Loucy (cell line): ENCODE results near the gene VWA8.

Experiments used
- H2AFZ ChIP-seq: fragments of 200-600 bp; sonication (generic); 2 replicates; pipeline ENCODE4 v1.6.0; 2016; ENCODE audit warnings: antibody characterized with exemption, mild to moderate bottlenecking, low read length, moderate library complexity
- H3F3A ChIP-seq: fragments of 200-600 bp; 2 replicates; pipeline ENCODE4 v1.6.0; 2016; ENCODE audit warnings: antibody characterized with exemption, low read depth, mild to moderate bottlenecking
- H3K27me3 ChIP-seq: fragments of 200-600 bp; sonication (generic); 2 replicates; pipeline ENCODE4 v1.6.1; 2014; ENCODE audit warnings: low read length, mild to moderate bottlenecking; ENCODE audit not compliant: insufficient read depth, poor library complexity, severe bottlenecking
- H3K36me3 ChIP-seq: fragments of 200-600 bp; sonication (generic); 2 replicates; pipeline ENCODE4 v1.6.1; 2016; ENCODE audit warnings: low read length; ENCODE audit not compliant: insufficient read depth
- H3K4me1 ChIP-seq: fragments of 200-600 bp; sonication (generic); 2 replicates; pipeline ENCODE4 v1.5.1; 2014; ENCODE audit warnings: low read length, mild to moderate bottlenecking; ENCODE audit not compliant: insufficient read depth, poor library complexity, severe bottlenecking
- H3K4me2 ChIP-seq: fragments of 200-600 bp; sonication (generic); 2 replicates; pipeline ENCODE4 v1.6.0; 2014; ENCODE audit warnings: antibody characterized with exemption, low read length, low read depth, mild to moderate bottlenecking; ENCODE audit not compliant: poor library complexity, severe bottlenecking
- H3K4me3 ChIP-seq: fragments of 200-600 bp; sonication (generic); 2 replicates; pipeline ENCODE4 v1.5.1; 2014; ENCODE audit warnings: low read length, mild to moderate bottlenecking, mixed read lengths; ENCODE audit not compliant: poor library complexity, severe bottlenecking
- H3K79me2 ChIP-seq: fragments of 200-600 bp; sonication (generic); 2 replicates; pipeline ENCODE4 v1.6.1; 2014; ENCODE audit warnings: low read length; ENCODE audit not compliant: insufficient read depth
- H3K9ac ChIP-seq: fragments of 200-600 bp; sonication (generic); 2 replicates; pipeline ENCODE4 v1.6.0; 2014; ENCODE audit warnings: mild to moderate bottlenecking, low read depth, low read length, moderate library complexity; ENCODE audit not compliant: poor library complexity, severe bottlenecking
- H3K9me2 ChIP-seq: fragments of 200-600 bp; sonication (generic); replicated peaks from 2 replicates; pipeline ENCODE4 v1.6.1; 2016; ENCODE audit warnings: low read depth, low read length, mixed read lengths
- H3K9me3 ChIP-seq: fragments of 200-600 bp; sonication (generic); 2 replicates; pipeline ENCODE4 v1.6.1; 2014; ENCODE audit warnings: mild to moderate bottlenecking, antibody characterized with exemption, low read length, low read depth; ENCODE audit not compliant: insufficient read depth
- H4K20me1 ChIP-seq: fragments of 200-600 bp; sonication (generic); 2 replicates; pipeline ENCODE4 v1.6.0; 2014; ENCODE audit warnings: antibody characterized with exemption, low read length, mild to moderate bottlenecking; ENCODE audit not compliant: insufficient read depth, poor library complexity, severe bottlenecking
- EZH2phosphoT487 ChIP-seq: fragments of 200-600 bp; IDR thresholded peaks from 2 replicates; pipeline ENCODE4 v1.6.1; 2018; ENCODE audit warnings: antibody characterized with exemption, mild to moderate bottlenecking, moderate library complexity, borderline replicate concordance
- TF ChIP-seq, protein P1 (sequence below): fragments of 200-600 bp; sonication (generic); conservative IDR thresholded peaks from 2 replicates; pipeline ENCODE4 v1.5.1; 2014; ENCODE audit warnings: mild to moderate bottlenecking, antibody characterized with exemption, low read length

The VWA8 gene

DNA sequence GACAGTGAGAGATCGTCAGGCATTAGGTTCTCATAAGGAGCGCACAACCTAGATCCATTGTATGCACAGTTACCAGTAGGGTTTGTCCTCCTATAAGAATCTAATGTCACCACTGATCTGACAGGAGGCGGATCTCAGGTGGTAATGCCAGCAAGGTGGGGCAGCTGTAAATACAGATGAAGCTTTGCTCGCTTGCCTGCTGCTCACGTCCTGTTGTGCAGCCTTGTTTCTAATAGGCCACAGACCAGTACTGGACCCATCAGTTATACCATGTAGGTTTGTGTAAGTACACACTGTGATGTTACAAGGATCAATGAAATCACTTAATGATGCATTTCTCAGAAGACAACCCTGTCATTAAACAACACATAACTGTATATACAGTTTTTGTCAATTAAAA, 23.5 kb downstream of the VWA8 start:
- Histone ChIP-seq H3K27me3 (no peaks in the 10 kb centered on the region), H3K9ac (no peak overlapping the region), H2AFZ (no peak overlapping the region), H3K79me2 (peaks cover 18% of the 10 kb centered on the region; the same call in 1 of the 2 replicates), H3K4me2 (no peak overlapping the region), H3K4me1 (no peaks in the 10 kb centered on the region), H4K20me1 (no peaks in the 10 kb centered on the region), H3F3A (no peaks in the 10 kb centered on the region), H3K9me2 (no peaks in the 10 kb centered on the region), H3K4me3 (no peak overlapping the region), H3K9me3 (no peaks in the 10 kb centered on the region), H3K36me3 (0 out of 2 replicates have a peak, but pooled peaks cover 4% of the 10 kb centered on the region)
- TF ChIP-seq, protein P1, sequence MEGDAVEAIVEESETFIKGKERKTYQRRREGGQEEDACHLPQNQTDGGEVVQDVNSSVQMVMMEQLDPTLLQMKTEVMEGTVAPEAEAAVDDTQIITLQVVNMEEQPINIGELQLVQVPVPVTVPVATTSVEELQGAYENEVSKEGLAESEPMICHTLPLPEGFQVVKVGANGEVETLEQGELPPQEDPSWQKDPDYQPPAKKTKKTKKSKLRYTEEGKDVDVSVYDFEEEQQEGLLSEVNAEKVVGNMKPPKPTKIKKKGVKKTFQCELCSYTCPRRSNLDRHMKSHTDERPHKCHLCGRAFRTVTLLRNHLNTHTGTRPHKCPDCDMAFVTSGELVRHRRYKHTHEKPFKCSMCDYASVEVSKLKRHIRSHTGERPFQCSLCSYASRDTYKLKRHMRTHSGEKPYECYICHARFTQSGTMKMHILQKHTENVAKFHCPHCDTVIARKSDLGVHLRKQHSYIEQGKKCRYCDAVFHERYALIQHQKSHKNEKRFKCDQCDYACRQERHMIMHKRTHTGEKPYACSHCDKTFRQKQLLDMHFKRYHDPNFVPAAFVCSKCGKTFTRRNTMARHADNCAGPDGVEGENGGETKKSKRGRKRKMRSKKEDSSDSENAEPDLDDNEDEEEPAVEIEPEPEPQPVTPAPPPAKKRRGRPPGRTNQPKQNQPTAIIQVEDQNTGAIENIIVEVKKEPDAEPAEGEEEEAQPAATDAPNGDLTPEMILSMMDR: no peak
- TF ChIP-seq EZH2phosphoT487: no peak

DNA sequence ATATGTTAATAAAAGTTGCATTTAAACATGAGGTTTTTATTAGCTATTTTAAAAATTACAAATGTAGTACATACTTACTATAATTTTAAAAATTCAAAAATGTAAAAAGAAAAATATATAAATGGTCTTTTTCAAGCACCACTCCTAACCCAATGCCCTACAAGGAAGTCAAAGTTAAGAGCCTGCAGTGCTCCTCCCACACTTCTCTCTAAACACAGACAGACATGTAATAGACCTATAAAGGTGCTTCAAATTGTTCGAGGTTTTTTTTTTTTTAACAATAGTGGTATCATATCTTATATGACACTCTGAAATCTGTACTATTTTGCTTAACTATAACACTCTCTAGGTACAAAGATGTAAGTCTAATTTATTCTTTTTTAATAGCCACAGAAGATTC, 25.4 kb downstream of the VWA8 start:
- H3K79me2 ChIP-seq: peaks cover 13% of the 10 kb centered on the region; the same call in 1 of the 2 replicates
- no peaks in the 10 kb centered on the region for H3K9me3 ChIP-seq
- 0 out of 2 replicates have a peak, but pooled peaks cover 4% of the 10 kb centered on the region for H3K36me3 ChIP-seq

DNA sequence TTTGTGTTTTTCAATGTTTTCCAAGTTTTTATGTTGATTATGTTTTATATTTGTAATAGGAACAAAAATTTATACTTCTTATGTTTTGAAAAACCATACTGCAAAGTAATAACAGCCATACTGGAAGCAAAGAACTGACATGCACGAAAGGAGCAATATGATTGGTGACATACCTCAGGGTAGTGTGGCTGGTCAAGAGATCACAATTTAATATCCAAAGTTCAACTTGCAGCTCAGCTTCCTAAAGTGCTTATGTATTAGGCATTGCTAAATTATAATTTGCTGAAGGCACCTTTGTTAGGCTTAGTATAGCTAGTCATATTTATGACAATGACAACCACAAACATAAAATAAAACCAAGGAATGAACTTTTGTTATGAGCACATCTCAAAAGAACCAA, 25.9 kb downstream of the VWA8 start:
- no peaks in the 10 kb centered on the region for H4K20me1 ChIP-seq
- H3K27me3 ChIP-seq: no peaks in the 10 kb centered on the region
- H3K9me2 ChIP-seq: no peaks in the 10 kb centered on the region
- H3K4me3 ChIP-seq: no peak overlapping the region
- no peaks in the 10 kb centered on the region for H3F3A ChIP-seq
- no peaks in the 10 kb centered on the region for H3K4me1 ChIP-seq
- no peak overlapping the region for H3K9ac ChIP-seq
- TF ChIP-seq, protein P1: no peak
- no peaks in the 10 kb centered on the region for H3K9me3 ChIP-seq
- peaks cover 13% of the 10 kb centered on the region; the same call in 1 of the 2 replicates for H3K79me2 ChIP-seq
- no peak overlapping the region for H2AFZ ChIP-seq
- H3K36me3 ChIP-seq: 0 out of 2 replicates have a peak, but pooled peaks cover 4% of the 10 kb centered on the region
- H3K4me2 ChIP-seq: no peak overlapping the region

More for the DNA sequence above, 25.4 kb downstream of the VWA8 start:
- Histone ChIP-seq H2AFZ (no peak overlapping the region), H3K27me3 (no peaks in the 10 kb centered on the region), H3K9ac (no peak overlapping the region), H3K4me2 (no peak overlapping the region), H3K4me1 (no peaks in the 10 kb centered on the region), H3K9me2 (no peaks in the 10 kb centered on the region), H4K20me1 (no peaks in the 10 kb centered on the region), H3K4me3 (no peak overlapping the region), H3F3A (no peaks in the 10 kb centered on the region)
- TF ChIP-seq EZH2phosphoT487: no peak
- TF ChIP-seq, protein P1: no peak
